K562 (cell line): ENCODE results near the gene TBC1D7. TPM values are rescaled to one million over a fixed set of nuclear protein-coding genes. Genes with fewer than 3 reads are reported as not detected.

Experiments used
- BCOR ChIP-seq: fragments of 450-650 bp; IDR thresholded peaks from 2 replicates; pipeline ENCODE4 v1.6.1; 2016
- CBX2 ChIP-seq: fragments of 200-600 bp; sonication (generic); IDR thresholded peaks from one replicate; pipeline ENCODE4 v1.6.1; 2012; ENCODE audit warnings: mild to moderate bottlenecking, low read length, inconsistent platforms; ENCODE audit not compliant: insufficient read depth, poor library complexity, severe bottlenecking
- FIP1L1 ChIP-seq: fragments of 200-400 bp; formaldehyde crosslinking; IDR thresholded peaks from 2 replicates; pipeline ENCODE4 v1.6.1; 2018; ENCODE audit warnings: mild to moderate bottlenecking, low read depth, low read length; ENCODE audit not compliant: poor library complexity, severe bottlenecking
- FOS ChIP-seq: IDR thresholded peaks from 3 replicates; pipeline ENCODE4 v1.6.1; 2011; ENCODE audit not compliant: insufficient read length; ENCODE audit errors: extremely low read depth
- KDM2B ChIP-seq: fragments of 250-450 bp; sonication (Bioruptor Pico); IDR thresholded peaks from 2 replicates; pipeline ENCODE4 v1.8.0; 2021; ENCODE audit warnings: mild to moderate bottlenecking, moderate library complexity
- MBD2 ChIP-seq: sonication (generic); IDR thresholded peaks from 2 replicates; pipeline ENCODE4 v1.6.1; 2016; ENCODE audit warnings: low read depth, borderline replicate concordance
- MCM7 ChIP-seq, 2 experiments: fragments of 450-650 bp; IDR thresholded peaks; 2 replicates each; pipeline ENCODE4 v1.6.1; 2016 to 2018
- SMAD1 ChIP-seq: fragments of 150-350 bp; IDR thresholded peaks from 2 replicates; pipeline ENCODE4 v1.6.1; 2014; ENCODE audit warnings: low read length, low read depth; ENCODE audit not compliant: partially characterized antibody
- TEAD2 ChIP-seq: fragments of 450-650 bp; IDR thresholded peaks from 2 replicates; pipeline ENCODE4 v1.6.1; 2016; ENCODE audit warnings: missing genetic modification characterization, control low read depth, missing compliant biosample characterization
- XRCC3 ChIP-seq: fragments of 450-650 bp; IDR thresholded peaks from 2 replicates; pipeline ENCODE4 v1.6.1; 2017; ENCODE audit warnings: mild to moderate bottlenecking, moderate library complexity
- ZBTB9 ChIP-seq: fragments of 450-650 bp; formaldehyde crosslinking; IDR thresholded peaks from 2 replicates; pipeline ENCODE4 v1.4.0; 2020; ENCODE audit warnings: mild to moderate bottlenecking, moderate library complexity
- ZNF224 ChIP-seq: sonication (generic); formaldehyde crosslinking; IDR thresholded peaks from 2 replicates; pipeline ENCODE4 v1.8.0; 2022; ENCODE audit warnings: mild to moderate bottlenecking, missing genetic modification reagents
- ZNF274 ChIP-seq: IDR thresholded peaks from 2 replicates; pipeline ENCODE4 v1.6.1; 2011; ENCODE audit warnings: low read depth, mild to moderate bottlenecking, low read length, moderate library complexity, borderline replicate concordance
- polyA plus RNA-seq, 8 experiments: library from polyadenylated mRNA; depleted of rRNA in 4 of 8; stranded (reverse) in 5 of 8; unstranded in 3 of 8; fragments of >200 nt; fragmentation: Nextera tagmentation in 2 of 8; fragmentation: Illumina TruSeq in 1 of 8; extraction: Ambion mirVana in 2 of 8; extraction: Trizol in 1 of 8; gene quantifications; 2 replicates each; pipeline versions ENCODE4 v1.2.1 to v1.2.3, GENCODE V29; 2011 to 2014; ENCODE audit warnings: inconsistent platforms in 1 of 8, missing spikeins in 1 of 8
- total RNA-seq, 7 experiments: library from RNA; depleted of rRNA in 6 of 7; stranded (reverse); fragments of >200 nt in 6 of 7; fragmentation: Illumina TruSeq in 2 of 7; extraction: Trizol in 2 of 7; gene quantifications; 2 replicates each; pipeline versions ENCODE4 v1.2.1 to v1.2.3, GENCODE V29; 2011 to 2021; ENCODE audit warnings: low replicate concordance in 1 of 7
- TF ChIP-seq, protein P1 (sequence below), 2 experiments: fragments of 450-650 bp; IDR thresholded peaks; 2 replicates each; pipeline ENCODE4 v1.6.1; 2018; ENCODE audit warnings: mild to moderate bottlenecking in 2 of 2, low read depth in 1 of 2; ENCODE audit not compliant: partially characterized antibody in 2 of 2
- TF ChIP-seq, protein P2 (sequence below): fragments of 250-450 bp; sonication (Bioruptor Pico); IDR thresholded peaks from 2 replicates; pipeline ENCODE4 v1.4.0; 2020; ENCODE audit warnings: mild to moderate bottlenecking, moderate library complexity, borderline replicate concordance
- TF ChIP-seq, protein P3 (sequence below), 3 experiments: IDR thresholded peaks in 2 of 3; conservative IDR thresholded peaks in 1 of 3; 2 replicates each; pipeline ENCODE4 v1.5.1; 2011 to 2012; ENCODE audit warnings: low read length in 3 of 3, mild to moderate bottlenecking in 3 of 3, control low read depth in 2 of 3, improper control_type of control experiment in 1 of 3, inconsistent platforms in 1 of 3, low read depth in 1 of 3, mixed read lengths in 1 of 3, moderate library complexity in 1 of 3; ENCODE audit not compliant: insufficient read depth in 2 of 3

The TBC1D7 gene
- total and polyA plus RNA-seq, 9 of the 15 experiments (the other 6 are each of a cell fraction or from before 2014, with no cell fraction given): 49.4 to 107 (median 61.1) TPM

DNA sequence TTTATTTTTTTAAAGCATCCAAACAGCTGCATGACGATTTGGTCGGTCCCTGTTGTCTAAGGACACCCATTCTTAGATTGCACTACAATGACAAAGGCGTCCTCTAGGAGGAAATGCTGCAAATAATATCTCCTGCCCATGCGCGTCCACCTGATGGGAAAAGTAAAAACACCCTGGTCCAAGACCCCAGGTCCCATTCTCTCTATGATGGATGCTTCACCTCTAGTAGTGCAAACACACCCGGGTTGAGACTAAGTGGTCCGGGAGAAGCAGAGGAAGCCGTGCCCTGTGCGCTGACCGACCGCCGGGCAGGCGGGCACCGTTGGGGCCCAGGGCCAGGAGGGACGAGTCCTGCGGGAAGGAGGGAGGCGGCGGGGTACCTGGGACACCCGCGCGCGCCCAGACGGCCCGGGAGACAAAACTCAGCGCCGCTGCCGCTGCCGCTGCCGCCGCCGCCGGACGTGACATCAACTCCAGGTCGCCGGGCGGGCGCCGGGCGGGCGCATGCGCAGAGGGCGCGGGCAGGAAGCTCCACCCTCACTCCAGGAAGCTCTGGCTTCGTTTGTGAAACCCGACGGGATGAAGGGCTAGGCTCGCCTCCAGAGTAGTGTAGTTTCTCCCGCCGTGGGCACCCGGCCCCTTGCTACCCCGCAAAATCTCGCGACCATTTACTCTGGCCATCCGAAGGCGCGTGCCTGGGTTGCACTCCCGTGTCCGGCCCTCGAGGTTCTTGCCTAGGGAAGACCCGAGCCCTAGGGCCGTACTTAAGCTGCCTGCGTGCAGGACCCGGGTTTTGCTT, at the start of gene TBC1D7 (continued):
- TF ChIP-seq FIP1L1 (peak; percentile 57), ZNF224 (CRISPR knock-in tag) (no peak), ZBTB9 (CRISPR knock-in tag) (no peak; the same call in none of the 2 replicates), XRCC3 (no peak), KDM2B (CRISPR knock-in tag) (0 out of 2 replicates have a peak, but pooled peaks have one; percentile 12), ZNF274 (no peak), SMAD1 (peak; percentile 46), CBX2 (no peak), MCM7 (IDR thresholded peaks at IDR 0.05) (no peak), MBD2 (no peak), FOS (no peak), TEAD2 (no peak), BCOR (peak; percentile 40; the same call in 1 of the 2 replicates)
- TF ChIP-seq, protein P1, sequence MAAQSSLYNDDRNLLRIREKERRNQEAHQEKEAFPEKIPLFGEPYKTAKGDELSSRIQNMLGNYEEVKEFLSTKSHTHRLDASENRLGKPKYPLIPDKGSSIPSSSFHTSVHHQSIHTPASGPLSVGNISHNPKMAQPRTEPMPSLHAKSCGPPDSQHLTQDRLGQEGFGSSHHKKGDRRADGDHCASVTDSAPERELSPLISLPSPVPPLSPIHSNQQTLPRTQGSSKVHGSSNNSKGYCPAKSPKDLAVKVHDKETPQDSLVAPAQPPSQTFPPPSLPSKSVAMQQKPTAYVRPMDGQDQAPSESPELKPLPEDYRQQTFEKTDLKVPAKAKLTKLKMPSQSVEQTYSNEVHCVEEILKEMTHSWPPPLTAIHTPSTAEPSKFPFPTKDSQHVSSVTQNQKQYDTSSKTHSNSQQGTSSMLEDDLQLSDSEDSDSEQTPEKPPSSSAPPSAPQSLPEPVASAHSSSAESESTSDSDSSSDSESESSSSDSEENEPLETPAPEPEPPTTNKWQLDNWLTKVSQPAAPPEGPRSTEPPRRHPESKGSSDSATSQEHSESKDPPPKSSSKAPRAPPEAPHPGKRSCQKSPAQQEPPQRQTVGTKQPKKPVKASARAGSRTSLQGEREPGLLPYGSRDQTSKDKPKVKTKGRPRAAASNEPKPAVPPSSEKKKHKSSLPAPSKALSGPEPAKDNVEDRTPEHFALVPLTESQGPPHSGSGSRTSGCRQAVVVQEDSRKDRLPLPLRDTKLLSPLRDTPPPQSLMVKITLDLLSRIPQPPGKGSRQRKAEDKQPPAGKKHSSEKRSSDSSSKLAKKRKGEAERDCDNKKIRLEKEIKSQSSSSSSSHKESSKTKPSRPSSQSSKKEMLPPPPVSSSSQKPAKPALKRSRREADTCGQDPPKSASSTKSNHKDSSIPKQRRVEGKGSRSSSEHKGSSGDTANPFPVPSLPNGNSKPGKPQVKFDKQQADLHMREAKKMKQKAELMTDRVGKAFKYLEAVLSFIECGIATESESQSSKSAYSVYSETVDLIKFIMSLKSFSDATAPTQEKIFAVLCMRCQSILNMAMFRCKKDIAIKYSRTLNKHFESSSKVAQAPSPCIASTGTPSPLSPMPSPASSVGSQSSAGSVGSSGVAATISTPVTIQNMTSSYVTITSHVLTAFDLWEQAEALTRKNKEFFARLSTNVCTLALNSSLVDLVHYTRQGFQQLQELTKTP (IDR thresholded peaks at IDR 0.05; ENCODE audit: low read depth in 1 of 2, partially characterized antibody in 2 of 2): no peak
- TF ChIP-seq, protein P2, sequence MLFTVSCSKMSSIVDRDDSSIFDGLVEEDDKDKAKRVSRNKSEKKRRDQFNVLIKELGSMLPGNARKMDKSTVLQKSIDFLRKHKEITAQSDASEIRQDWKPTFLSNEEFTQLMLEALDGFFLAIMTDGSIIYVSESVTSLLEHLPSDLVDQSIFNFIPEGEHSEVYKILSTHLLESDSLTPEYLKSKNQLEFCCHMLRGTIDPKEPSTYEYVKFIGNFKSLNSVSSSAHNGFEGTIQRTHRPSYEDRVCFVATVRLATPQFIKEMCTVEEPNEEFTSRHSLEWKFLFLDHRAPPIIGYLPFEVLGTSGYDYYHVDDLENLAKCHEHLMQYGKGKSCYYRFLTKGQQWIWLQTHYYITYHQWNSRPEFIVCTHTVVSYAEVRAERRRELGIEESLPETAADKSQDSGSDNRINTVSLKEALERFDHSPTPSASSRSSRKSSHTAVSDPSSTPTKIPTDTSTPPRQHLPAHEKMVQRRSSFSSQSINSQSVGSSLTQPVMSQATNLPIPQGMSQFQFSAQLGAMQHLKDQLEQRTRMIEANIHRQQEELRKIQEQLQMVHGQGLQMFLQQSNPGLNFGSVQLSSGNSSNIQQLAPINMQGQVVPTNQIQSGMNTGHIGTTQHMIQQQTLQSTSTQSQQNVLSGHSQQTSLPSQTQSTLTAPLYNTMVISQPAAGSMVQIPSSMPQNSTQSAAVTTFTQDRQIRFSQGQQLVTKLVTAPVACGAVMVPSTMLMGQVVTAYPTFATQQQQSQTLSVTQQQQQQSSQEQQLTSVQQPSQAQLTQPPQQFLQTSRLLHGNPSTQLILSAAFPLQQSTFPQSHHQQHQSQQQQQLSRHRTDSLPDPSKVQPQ (CRISPR knock-in tag): no peak
- TF ChIP-seq, protein P3, sequence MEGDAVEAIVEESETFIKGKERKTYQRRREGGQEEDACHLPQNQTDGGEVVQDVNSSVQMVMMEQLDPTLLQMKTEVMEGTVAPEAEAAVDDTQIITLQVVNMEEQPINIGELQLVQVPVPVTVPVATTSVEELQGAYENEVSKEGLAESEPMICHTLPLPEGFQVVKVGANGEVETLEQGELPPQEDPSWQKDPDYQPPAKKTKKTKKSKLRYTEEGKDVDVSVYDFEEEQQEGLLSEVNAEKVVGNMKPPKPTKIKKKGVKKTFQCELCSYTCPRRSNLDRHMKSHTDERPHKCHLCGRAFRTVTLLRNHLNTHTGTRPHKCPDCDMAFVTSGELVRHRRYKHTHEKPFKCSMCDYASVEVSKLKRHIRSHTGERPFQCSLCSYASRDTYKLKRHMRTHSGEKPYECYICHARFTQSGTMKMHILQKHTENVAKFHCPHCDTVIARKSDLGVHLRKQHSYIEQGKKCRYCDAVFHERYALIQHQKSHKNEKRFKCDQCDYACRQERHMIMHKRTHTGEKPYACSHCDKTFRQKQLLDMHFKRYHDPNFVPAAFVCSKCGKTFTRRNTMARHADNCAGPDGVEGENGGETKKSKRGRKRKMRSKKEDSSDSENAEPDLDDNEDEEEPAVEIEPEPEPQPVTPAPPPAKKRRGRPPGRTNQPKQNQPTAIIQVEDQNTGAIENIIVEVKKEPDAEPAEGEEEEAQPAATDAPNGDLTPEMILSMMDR (IDR thresholded peaks at IDR 0.05 in 2 of 3, conservative IDR thresholded peaks at IDR 0.05 in 1 of 3; ENCODE audit: insufficient read depth in 2 of 3, low read depth in 1 of 3, low read length in 3 of 3): peak; percentile 15 to 37 (median 31); a peak in 3 of 6 replicates
